H9 (cell line): Measurements from ENCODE around the gene CYB5R3. TPM values are rescaled to one million over a fixed set of nuclear protein-coding genes. Genes with fewer than 3 reads are reported as not detected.
A peak's percentile ranks its signal among the peaks of the same experiment; 100 is the strongest.

ENCODE experiments used
- DNase-seq: peaks from one replicate; pipeline ENCODE4 v3.0.0-alpha.2; 2017
- H2AFZ ChIP-seq: one replicate; pipeline ENCODE4 v1.6.1; 2013; ENCODE audit warnings: mild to moderate bottlenecking, low read length, control low read depth, moderate library complexity
- H2AK5ac ChIP-seq: 2 replicates; pipeline ENCODE4 v1.6.1; 2013; ENCODE audit warnings: low read length, control low read depth, mixed read lengths; ENCODE audit not compliant: insufficient read length
- H2BK120ac ChIP-seq: one replicate; pipeline ENCODE4 v1.6.1; 2013; ENCODE audit warnings: low read depth, mild to moderate bottlenecking, low read length, control low read depth, inconsistent platforms; ENCODE audit not compliant: poor library complexity, severe bottlenecking
- H2BK12ac ChIP-seq: 2 replicates; pipeline ENCODE4 v1.6.1; 2013; ENCODE audit warnings: low read length, control low read depth, mixed read lengths, low read depth; ENCODE audit not compliant: insufficient read length
- H2BK15ac ChIP-seq: 2 replicates; pipeline ENCODE4 v1.6.1; 2013; ENCODE audit warnings: low read depth, low read length, control low read depth
- H2BK20ac ChIP-seq: one replicate; pipeline ENCODE4 v1.6.1; 2013; ENCODE audit warnings: low read depth, mild to moderate bottlenecking, low read length, control low read depth, inconsistent platforms; ENCODE audit not compliant: poor library complexity, severe bottlenecking
- H2BK5ac ChIP-seq: 2 replicates; pipeline ENCODE4 v1.6.1; 2013; ENCODE audit warnings: low read length, control low read depth, mixed read lengths; ENCODE audit not compliant: insufficient read length
- H3K14ac ChIP-seq: 2 replicates; pipeline ENCODE4 v1.6.1; 2013; ENCODE audit warnings: low read length, control low read depth; ENCODE audit not compliant: insufficient read depth
- H3K18ac ChIP-seq: 2 replicates; pipeline ENCODE4 v1.6.1; 2013; ENCODE audit warnings: low read depth, mild to moderate bottlenecking, mixed read lengths, low read length, control low read depth; ENCODE audit not compliant: insufficient read length
- H3K23ac ChIP-seq: 2 replicates; pipeline ENCODE4 v1.6.1; 2013; ENCODE audit warnings: low read length, control low read depth, mixed read lengths, low read depth; ENCODE audit not compliant: insufficient read length
- H3K23me2 ChIP-seq: 2 replicates; pipeline ENCODE4 v1.6.1; 2013; ENCODE audit warnings: low read depth, mild to moderate bottlenecking, mixed read lengths, low read length, control low read depth; ENCODE audit not compliant: insufficient read length, poor library complexity, severe bottlenecking
- H3K27ac ChIP-seq: 2 replicates; pipeline ENCODE4 v1.5.1; 2013; ENCODE audit warnings: low read length, control low read depth, mixed read lengths, low read depth; ENCODE audit not compliant: insufficient read length
- H3K27me3 ChIP-seq: 2 replicates; pipeline ENCODE4 v1.6.1; 2013; ENCODE audit warnings: low read length, control low read depth, inconsistent platforms; ENCODE audit not compliant: insufficient read depth
- H3K4ac ChIP-seq: 2 replicates; pipeline ENCODE4 v1.6.1; 2013; ENCODE audit warnings: low read depth, mild to moderate bottlenecking, control low read depth, inconsistent platforms, low read length, moderate library complexity
- H3K4me1 ChIP-seq: 2 replicates; pipeline ENCODE4 v1.6.1; 2013; ENCODE audit warnings: low read length, control low read depth, inconsistent platforms; ENCODE audit not compliant: insufficient read depth
- H3K4me2 ChIP-seq: 2 replicates; pipeline ENCODE4 v1.6.1; 2013; ENCODE audit warnings: low read length, control low read depth, mixed read lengths; ENCODE audit not compliant: insufficient read length, insufficient read depth
- H3K56ac ChIP-seq: 2 replicates; pipeline ENCODE4 v1.6.1; 2013; ENCODE audit warnings: low read depth, mild to moderate bottlenecking, mixed read lengths, low read length, control low read depth; ENCODE audit not compliant: insufficient read length
- H3K79me1 ChIP-seq: 2 replicates; pipeline ENCODE4 v1.6.1; 2013; ENCODE audit warnings: low read depth, mild to moderate bottlenecking, moderate library complexity, low read length, control low read depth, inconsistent platforms; ENCODE audit not compliant: insufficient read depth, poor library complexity, severe bottlenecking
- H3K79me2 ChIP-seq: 2 replicates; pipeline ENCODE4 v1.6.1; 2013; ENCODE audit warnings: low read length, control low read depth, inconsistent platforms; ENCODE audit not compliant: insufficient read depth
- H3K9ac ChIP-seq: 2 replicates; pipeline ENCODE4 v1.6.1; 2013; ENCODE audit warnings: low read length, control low read depth, mixed read lengths; ENCODE audit not compliant: insufficient read length; ENCODE audit errors: extremely low read depth
- H3K9me3 ChIP-seq: one replicate; pipeline ENCODE4 v1.6.1; 2013; ENCODE audit warnings: low read depth, low read length, inconsistent platforms; ENCODE audit not compliant: control insufficient read depth
- H3T11ph ChIP-seq: one replicate; pipeline ENCODE4 v1.6.1; 2013; ENCODE audit warnings: mild to moderate bottlenecking, low read length, control low read depth, inconsistent platforms
- H4K20me1 ChIP-seq: one replicate; pipeline ENCODE4 v1.6.1; 2013; ENCODE audit not compliant: control insufficient read depth, insufficient read length, insufficient read depth
- H4K5ac ChIP-seq: 2 replicates; pipeline ENCODE4 v1.6.1; 2013; ENCODE audit warnings: low read depth, mild to moderate bottlenecking, mixed read lengths, low read length, control low read depth; ENCODE audit not compliant: insufficient read length
- H4K8ac ChIP-seq: replicated peaks from 2 replicates; pipeline ENCODE4 v1.6.1; 2013; ENCODE audit warnings: low read length, control low read depth, mixed read lengths, low read depth; ENCODE audit not compliant: insufficient read length
- H4K91ac ChIP-seq: 2 replicates; pipeline ENCODE4 v1.6.1; 2013; ENCODE audit warnings: low read depth, mild to moderate bottlenecking, moderate library complexity, mixed read lengths, low read length, control low read depth; ENCODE audit not compliant: insufficient read length
- H3K27ac Mint-ChIP-seq, 3 experiments: 2 replicates in 2 of 3; 3 replicates in 1 of 3; pipeline ENCODE4 v1.8.0; 2020 to 2021; ENCODE audit warnings: mixed read lengths in 3 of 3, mild to moderate bottlenecking in 1 of 3, moderate library complexity in 1 of 3
- H3K27me3 Mint-ChIP-seq: 2 replicates; pipeline ENCODE4 v1.8.0; 2021; ENCODE audit warnings: low read depth, mild to moderate bottlenecking, moderate library complexity, mixed read lengths
- H3K36me3 Mint-ChIP-seq, 3 experiments: 2 replicates in 2 of 3; 3 replicates in 1 of 3; pipeline ENCODE4 v1.8.0; 2020 to 2021; ENCODE audit warnings: low read depth in 3 of 3, mixed read lengths in 3 of 3; ENCODE audit not compliant: insufficient read depth in 1 of 3
- H3K4me1 Mint-ChIP-seq, 2 experiments: 2 replicates each; pipeline ENCODE4 v1.8.0; 2020; ENCODE audit warnings: mixed read lengths in 2 of 2
- H3K4me3 Mint-ChIP-seq, 2 experiments: 2 replicates in 1 of 2; 3 replicates in 1 of 2; pipeline ENCODE4 v1.8.0; 2020 to 2021; ENCODE audit warnings: mild to moderate bottlenecking in 2 of 2, mixed read lengths in 2 of 2, moderate library complexity in 1 of 2
- H3K9me3 Mint-ChIP-seq, 2 experiments: 2 replicates in 1 of 2; 3 replicates in 1 of 2; pipeline ENCODE4 v1.8.0; 2020; ENCODE audit warnings: mild to moderate bottlenecking in 2 of 2, mixed read lengths in 2 of 2, moderate library complexity in 1 of 2
- CTCF ChIP-seq: fragments of 200-600 bp; sonication (generic); conservative IDR thresholded peaks from 3 replicates; pipeline ENCODE4 v1.8.0; 2021; ENCODE audit warnings: antibody characterized with exemption, mild to moderate bottlenecking
- WGBS: extraction: QIAGEN DNeasy Blood & Tissue Kit; methylation state at CpG from one replicate; pipeline ENCODE4 v1.1.7; 2013; ENCODE audit warnings: missing lambda C conversion rate, low lambda C conversion rate, mixed read lengths; ENCODE audit not compliant: insufficient read length; ENCODE audit errors: extremely low coverage; 5-methylcytosine and 5-hydroxymethylcytosine counted together
- total RNA-seq: library from RNA; stranded (reverse); gene quantifications from 2 replicates; pipeline ENCODE4 v1.2.1, GENCODE V29; 2021

The CYB5R3 gene
- total RNA-seq, 1 experiment from 2014 or later, result 97.4 TPM

- Histone ChIP-seq H4K91ac (no peak overlapping the region), H3K79me2 (no peaks in the 10 kb centered on the region), H4K5ac (no peak overlapping the region), H3K79me1 (no peaks in the 10 kb centered on the region), H3K4me1 (no peaks in the 10 kb centered on the region), H2BK120ac (no peak overlapping the region), H2BK20ac (no peak overlapping the region), H2BK12ac (no peak overlapping the region), H4K20me1 (no peaks in the 10 kb centered on the region), H3K23ac (no peak overlapping the region), H2AK5ac (no peak overlapping the region), H3K4ac (no peak overlapping the region), H3K14ac (no peak overlapping the region), H3K27me3 (no peaks in the 10 kb centered on the region), H2BK5ac (no peak overlapping the region), H3K9ac (no peak overlapping the region), H3K27ac (no peak overlapping the region), H3K9me3 (no peaks in the 10 kb centered on the region), H2BK15ac (no peak overlapping the region), H3K23me2 (no peaks in the 10 kb centered on the region), H3K4me2 (no peak overlapping the region), H3K56ac (no peak overlapping the region), H4K8ac (no peak overlapping the region), H2AFZ (no peak overlapping the region), H3T11ph (no peak overlapping the region), H3K18ac (no peak overlapping the region)
- Mint-ChIP-seq H3K4me1 (peaks cover 14 to 26% of the 10 kb centered on the region in 2 experiments), H3K27ac (peak overlapping the region in 2 of 3 experiments; percentile 10 to 13; a peak in 2 of 7 replicates), H3K27me3 (peaks cover 10% of the 10 kb centered on the region), H3K9me3 (no peaks in the 10 kb centered on the region), H3K36me3 (no peaks in the 10 kb centered on the region; a peak in 1 of 7 replicates), H3K4me3 (no peak overlapping the region)
- DNase-seq, result no peak
- no CpG with 5 or more reads among the region's 5 CpGs for WGBS
- no peak for TF ChIP-seq CTCF
These were observed 36.9 kb upstream of the CYB5R3 start for GRCh38 chr22:42685941-42686653.
